Cardiac muscle cell (in vitro differentiated cells and primary cell): Measurements from ENCODE around the gene DDC. TPM values are rescaled to one million over a fixed set of nuclear protein-coding genes. Genes with fewer than 3 reads are reported as not detected.

Source experiments
- DNase-seq, 2 donors: peaks; one replicate each; pipeline versions ENCODE4 v3.0.0 to v3.0.0-alpha.2; 2010 to 2017; ENCODE audit warnings: low read depth in 1 of 2, low spot score in 1 of 2
- H3K27ac ChIP-seq: fragments of 200-600 bp; sonication (generic); 2 replicates; pipeline ENCODE4 v1.5.1; 2016
- H3K27me3 ChIP-seq: fragments of 200-600 bp; sonication (generic); 2 replicates; pipeline ENCODE4 v1.6.0; 2016; ENCODE audit warnings: control low read depth
- H3K36me3 ChIP-seq: fragments of 200-600 bp; sonication (generic); 2 replicates; pipeline ENCODE4 v1.5.1; 2016; ENCODE audit warnings: control low read depth
- H3K4me1 ChIP-seq: fragments of 200-600 bp; sonication (generic); 2 replicates; pipeline ENCODE4 v1.8.1; 2017; ENCODE audit warnings: low read depth, mild to moderate bottlenecking, mixed run types
- H3K4me3 ChIP-seq: fragments of 200-600 bp; sonication (generic); 2 replicates; pipeline ENCODE4 v1.5.1; 2016; ENCODE audit warnings: mild to moderate bottlenecking
- H3K9me3 ChIP-seq: fragments of 200-600 bp; sonication (generic); 2 replicates; pipeline ENCODE4 v1.5.1; 2017; ENCODE audit warnings: low read depth, mild to moderate bottlenecking, control low read depth
- polyA plus RNA-seq: library from polyadenylated mRNA; unstranded; fragments of >200 nt; fragmentation: Nextera tagmentation; extraction: Ambion mirVana; gene quantifications from 2 replicates; pipeline ENCODE4 v1.2.1, GENCODE V29; 2016
- total RNA-seq: library from RNA; depleted of rRNA; stranded (reverse); fragments of >200 nt; gene quantifications from 2 replicates; pipeline ENCODE4 v1.2.3, GENCODE V29; 2016
- TF ChIP-seq, protein P1 (sequence below): IDR thresholded peaks from 2 replicates; pipeline ENCODE4 v1.5.1; 2012; ENCODE audit warnings: low read depth, mild to moderate bottlenecking, low read length

DDC gene
- total and polyA plus RNA-seq, 2 experiments from 2014 or later, result not detected

DNA sequence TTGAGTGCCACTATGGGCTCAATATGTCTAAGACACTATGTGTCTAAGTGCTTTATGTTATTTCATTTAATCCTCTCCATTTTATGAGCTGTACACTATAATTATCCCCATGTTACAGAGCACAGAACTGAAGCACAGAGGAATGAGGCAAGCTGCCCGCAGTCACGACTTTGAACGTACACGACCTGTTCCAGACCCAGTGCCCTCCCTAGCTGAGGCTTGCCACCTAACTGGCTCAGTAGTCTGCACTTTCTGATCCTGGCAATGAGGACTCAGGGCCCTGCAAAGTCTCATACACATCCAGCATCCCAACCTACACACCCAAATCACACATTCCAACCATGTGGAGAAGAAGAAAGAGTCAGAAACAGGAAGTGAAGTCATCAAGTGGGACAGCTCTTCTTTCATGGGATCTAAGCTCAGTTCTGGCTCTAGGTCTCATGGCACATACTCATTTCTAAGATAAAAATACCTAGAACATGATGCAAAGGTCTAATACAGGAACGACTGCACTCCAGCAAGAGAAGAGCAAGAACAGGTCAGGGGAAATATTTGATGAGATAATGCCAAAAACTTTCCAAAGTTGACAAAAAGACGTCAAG lies 42.4 kb upstream of the DDC start:
- Histone ChIP-seq H3K27me3 (no peaks in the 10 kb centered on the region), H3K4me1 (no peaks in the 10 kb centered on the region), H3K36me3 (no peaks in the 10 kb centered on the region), H3K27ac (no peak overlapping the region), H3K9me3 (no peaks in the 10 kb centered on the region), H3K4me3 (no peak overlapping the region)
- DNase-seq, result no peak
- TF ChIP-seq, protein P1, sequence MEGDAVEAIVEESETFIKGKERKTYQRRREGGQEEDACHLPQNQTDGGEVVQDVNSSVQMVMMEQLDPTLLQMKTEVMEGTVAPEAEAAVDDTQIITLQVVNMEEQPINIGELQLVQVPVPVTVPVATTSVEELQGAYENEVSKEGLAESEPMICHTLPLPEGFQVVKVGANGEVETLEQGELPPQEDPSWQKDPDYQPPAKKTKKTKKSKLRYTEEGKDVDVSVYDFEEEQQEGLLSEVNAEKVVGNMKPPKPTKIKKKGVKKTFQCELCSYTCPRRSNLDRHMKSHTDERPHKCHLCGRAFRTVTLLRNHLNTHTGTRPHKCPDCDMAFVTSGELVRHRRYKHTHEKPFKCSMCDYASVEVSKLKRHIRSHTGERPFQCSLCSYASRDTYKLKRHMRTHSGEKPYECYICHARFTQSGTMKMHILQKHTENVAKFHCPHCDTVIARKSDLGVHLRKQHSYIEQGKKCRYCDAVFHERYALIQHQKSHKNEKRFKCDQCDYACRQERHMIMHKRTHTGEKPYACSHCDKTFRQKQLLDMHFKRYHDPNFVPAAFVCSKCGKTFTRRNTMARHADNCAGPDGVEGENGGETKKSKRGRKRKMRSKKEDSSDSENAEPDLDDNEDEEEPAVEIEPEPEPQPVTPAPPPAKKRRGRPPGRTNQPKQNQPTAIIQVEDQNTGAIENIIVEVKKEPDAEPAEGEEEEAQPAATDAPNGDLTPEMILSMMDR, result no peak

DNA sequence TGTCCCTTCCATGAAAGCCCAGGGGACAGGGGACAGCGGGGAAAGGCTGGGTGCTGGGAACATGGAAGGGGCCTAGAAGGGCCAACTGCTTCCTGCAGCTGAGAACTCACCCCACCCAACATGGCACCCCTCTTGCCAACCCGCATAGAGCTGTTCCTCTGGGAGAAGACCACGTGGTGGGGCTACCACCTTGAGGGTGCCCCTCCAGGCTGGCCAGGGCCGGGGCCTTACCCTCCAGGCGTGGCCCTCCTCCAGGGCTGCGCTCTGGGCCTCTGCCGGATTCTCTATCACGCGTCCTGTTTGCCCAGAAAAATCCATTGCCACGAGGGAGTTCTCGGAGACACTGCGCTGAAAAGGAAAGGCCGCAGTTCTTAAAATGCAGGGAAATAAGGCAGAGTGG lies 39.9 kb upstream of the DDC start:
- Histone ChIP-seq H3K27ac (no peak overlapping the region), H3K27me3 (no peaks in the 10 kb centered on the region), H3K4me1 (no peaks in the 10 kb centered on the region), H3K9me3 (no peaks in the 10 kb centered on the region), H3K36me3 (no peaks in the 10 kb centered on the region), H3K4me3 (no peak overlapping the region)
- TF ChIP-seq, protein P1, result no peak
- no peak for DNase-seq

DNA sequence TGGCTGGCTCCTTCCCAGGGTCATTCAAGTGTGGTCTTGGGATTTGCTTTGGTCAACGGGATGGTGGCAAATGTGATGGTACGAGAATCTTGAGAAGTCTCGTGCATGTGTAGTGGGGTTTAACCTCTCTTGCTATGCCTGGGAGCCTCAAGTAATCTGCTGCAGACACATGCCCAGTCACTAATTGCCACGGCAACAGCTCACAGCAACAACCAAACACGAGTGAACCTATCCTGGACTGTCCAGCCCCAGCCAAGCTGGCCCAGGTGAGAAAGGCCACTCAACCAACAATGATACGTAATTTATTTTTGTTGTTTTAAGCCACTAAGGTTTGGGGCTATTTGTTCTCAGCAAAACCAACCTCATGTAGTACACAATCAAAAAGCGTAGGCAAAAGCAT lies 38.1 kb upstream of the DDC start:
- Histone ChIP-seq H3K9me3 (no peaks in the 10 kb centered on the region), H3K4me1 (no peaks in the 10 kb centered on the region), H3K4me3 (no peak overlapping the region), H3K27me3 (no peaks in the 10 kb centered on the region), H3K36me3 (no peaks in the 10 kb centered on the region), H3K27ac (no peak overlapping the region)
- TF ChIP-seq, protein P1, result no peak
- no peak for DNase-seq

DNA sequence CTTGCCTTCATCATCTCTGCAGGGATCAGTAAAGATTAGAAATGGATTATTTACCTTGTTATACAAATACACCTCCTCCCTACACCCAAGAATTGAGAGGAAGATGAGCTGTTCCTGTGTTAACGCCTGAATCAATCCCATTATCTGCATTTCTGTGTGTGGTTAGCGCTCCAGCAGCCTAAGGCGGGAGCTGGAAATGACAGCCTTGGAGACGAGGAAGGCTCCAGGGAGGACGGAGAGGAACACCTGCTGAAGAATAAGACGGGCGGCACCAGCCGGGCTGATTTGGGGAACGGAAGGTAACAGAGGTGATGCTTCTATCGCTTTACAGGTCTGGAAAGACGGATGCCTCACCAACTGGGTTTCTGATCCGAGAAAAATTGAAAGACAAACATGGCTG lies 34.2 kb upstream of the DDC start:
- TF ChIP-seq, protein P1, result no peak
- H3K36me3 ChIP-seq, result peaks cover 4% of the 10 kb centered on the region

DNA sequence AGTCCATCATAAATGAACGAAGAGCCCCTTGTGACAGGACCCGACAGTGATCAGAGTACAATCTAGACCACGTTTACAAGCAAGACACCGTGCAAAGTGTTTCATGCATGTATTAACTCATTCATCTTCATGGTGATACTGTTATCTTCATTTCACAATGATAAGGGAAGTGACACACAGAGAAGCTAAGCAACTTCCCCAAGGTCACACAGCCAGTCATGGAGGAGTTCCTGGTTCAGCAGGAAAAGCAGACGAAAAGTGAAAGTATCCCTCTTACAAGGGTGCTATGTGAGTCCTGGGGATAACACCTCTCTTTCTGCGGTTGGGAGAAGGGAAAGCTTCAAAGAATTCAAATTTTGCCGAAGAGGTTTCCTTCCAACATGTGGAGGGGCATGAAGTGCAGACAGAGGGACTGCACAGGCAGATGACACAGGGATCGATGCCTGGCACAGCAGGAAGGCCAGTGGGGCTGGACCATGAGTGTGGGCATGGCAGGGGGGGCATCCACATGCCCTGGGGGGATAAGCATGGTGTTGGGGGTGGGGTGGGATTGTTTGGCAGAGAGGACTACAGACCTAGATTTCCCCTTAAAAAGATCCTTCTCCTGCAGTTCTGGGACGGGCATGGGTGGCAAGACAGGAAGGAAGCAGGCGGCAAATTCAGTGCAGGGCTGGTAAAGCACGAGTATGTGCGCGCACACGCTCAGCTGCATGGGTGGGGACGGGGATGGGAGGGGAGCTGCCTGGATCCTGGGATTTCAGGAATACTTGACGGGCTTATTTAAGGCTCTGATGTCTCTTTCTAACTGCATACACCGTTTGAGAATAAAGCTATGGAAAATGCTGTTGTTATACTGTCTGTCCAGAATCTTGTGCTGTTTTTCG lies 33.5 kb upstream of the DDC start:
- no peaks in the 10 kb centered on the region for H3K4me1 ChIP-seq
- no peak overlapping the region for H3K27ac ChIP-seq
- no peak for DNase-seq
- no peaks in the 10 kb centered on the region for H3K27me3 ChIP-seq
- no peaks in the 10 kb centered on the region for H3K9me3 ChIP-seq
- H3K36me3 ChIP-seq, result peaks cover 4% of the 10 kb centered on the region
- TF ChIP-seq, protein P1, result no peak
- no peak overlapping the region for H3K4me3 ChIP-seq

More for the DNA sequence above, 34.2 kb upstream of the DDC start:
- Histone ChIP-seq H3K27ac (no peak overlapping the region), H3K9me3 (no peaks in the 10 kb centered on the region), H3K4me3 (no peak overlapping the region), H3K4me1 (no peaks in the 10 kb centered on the region), H3K27me3 (no peaks in the 10 kb centered on the region)
- DNase-seq, result no peak
